PC-9 (cell line): Measurements from ENCODE around the gene SCNN1G. TPM values are rescaled to one million over a fixed set of nuclear protein-coding genes. Genes with fewer than 3 reads are reported as not detected.

ENCODE experiments used
- BruUV-seq: library from RNA; stranded (reverse); fragments of 400-500 nt; replicated peaks from 2 replicates; lab custom pipeline; 2021; lab: Mats Ljungman, UMichigan
- CTCF ChIA-PET: fragments of 300-600 bp; sonication (Branson Sonifier 250); formaldehyde crosslinking; loops from one replicate; lab custom pipeline; 2022; ENCODE audit warnings: antibody characterized with exemption; lab: Charles Lee
- POLR2A ChIA-PET: fragments of 300-600 bp; sonication (Branson Sonifier 250); formaldehyde crosslinking; loops from one replicate; lab custom pipeline; 2022; ENCODE audit warnings: antibody characterized with exemption; ENCODE audit not compliant: unreplicated experiment; lab: Charles Lee
- DNase-seq, 2 experiments: peaks; one replicate each; pipeline versions ENCODE4 v3.0.0 to v3.0.0-alpha.2; 2015 to 2022; ENCODE audit warnings: mixed read lengths in 1 of 2
- H2AFZ ChIP-seq: fragments of 200-600 bp; sonication (generic); 2 replicates; pipeline ENCODE4 v1.8.1; 2017; ENCODE audit warnings: antibody characterized with exemption
- H3F3A ChIP-seq: fragments of 200-600 bp; sonication (generic); 2 replicates; pipeline ENCODE4 v1.8.1; 2017; ENCODE audit warnings: antibody characterized with exemption, mild to moderate bottlenecking, low read depth; ENCODE audit not compliant: insufficient read depth
- H3K27ac ChIP-seq: fragments of 200-600 bp; sonication (generic); 2 replicates; pipeline ENCODE4 v1.6.1; 2016; ENCODE audit warnings: mixed run types
- H3K27me3 ChIP-seq: fragments of 200-600 bp; sonication (generic); 2 replicates; pipeline ENCODE4 v1.6.1; 2016; ENCODE audit warnings: low read depth, mixed run types; ENCODE audit not compliant: insufficient read depth
- H3K36me3 ChIP-seq: fragments of 200-600 bp; sonication (generic); 2 replicates; pipeline ENCODE4 v1.6.1; 2016; ENCODE audit warnings: low read depth, mixed run types
- H3K4me1 ChIP-seq: fragments of 200-600 bp; sonication (generic); replicated peaks from 2 replicates; pipeline ENCODE4 v1.6.1; 2016; ENCODE audit warnings: mixed run types; ENCODE audit not compliant: insufficient read depth
- H3K4me2 ChIP-seq: fragments of 200-600 bp; sonication (generic); 2 replicates; pipeline ENCODE4 v1.6.1; 2017; ENCODE audit warnings: mixed run types
- H3K4me3 ChIP-seq: fragments of 200-600 bp; sonication (generic); 2 replicates; pipeline ENCODE4 v1.6.1; 2016; ENCODE audit warnings: mixed run types
- H3K79me2 ChIP-seq: fragments of 200-600 bp; sonication (generic); 2 replicates; pipeline ENCODE4 v1.6.1; 2017; ENCODE audit warnings: low read depth, mixed run types
- H3K9me2 ChIP-seq: fragments of 200-600 bp; sonication (generic); 2 replicates; pipeline ENCODE4 v1.8.1; 2017; ENCODE audit warnings: mild to moderate bottlenecking; ENCODE audit not compliant: insufficient read depth
- H3K9me3 ChIP-seq: fragments of 200-600 bp; sonication (generic); 2 replicates; pipeline ENCODE4 v1.8.1; 2016; ENCODE audit warnings: low read depth; ENCODE audit not compliant: insufficient read depth
- H4K20me1 ChIP-seq: fragments of 200-600 bp; sonication (generic); 2 replicates; pipeline ENCODE4 v1.8.1; 2017; ENCODE audit not compliant: insufficient read depth
- CTCF ChIP-seq: fragments of 200-600 bp; sonication (generic); conservative IDR thresholded peaks from 2 replicates; pipeline ENCODE4 v1.6.1; 2017; ENCODE audit warnings: mixed run types, antibody characterized with exemption, mild to moderate bottlenecking, moderate library complexity
- EZH2 ChIP-seq: fragments of 200-600 bp; sonication (generic); IDR thresholded peaks from 2 replicates; pipeline ENCODE4 v1.8.0; 2017; ENCODE audit warnings: antibody characterized with exemption, low read depth
- intact Hi-C: fragments of 100-400 bp; cut with micrococcal nuclease; formaldehyde crosslinking; loops from one replicate; pipeline ENCODE4 v1.10.0; 2022; ENCODE audit not compliant: unreplicated experiment
- total RNA-seq: library from RNA; stranded (reverse); gene quantifications from 2 replicates; pipeline ENCODE4 v1.2.3, GENCODE V29; 2021

Gene SCNN1G
- total RNA-seq, 1 experiment from 2014 or later: not detected

GRCh38 chr16:23185656-23186055 lies 3.1 kb downstream of the SCNN1G start:
- ChIA-PET CTCF (interaction anchor here (0.6 kb wide), 1 partner anchor 250 kb away, joined by 4 read pairs; no protein-coding TSS in a partner anchor), POLR2A (no interaction called here)
- no peak for TF ChIP-seq EZH2
- Histone ChIP-seq H3K36me3 (no peaks in the 10 kb centered on the region), H2AFZ (no peak overlapping the region), H3K79me2 (peaks cover 24% of the 10 kb centered on the region), H4K20me1 (no peaks in the 10 kb centered on the region), H3K4me1 (peaks cover 44% of the 10 kb centered on the region), H3K9me3 (no peaks in the 10 kb centered on the region), H3K9me2 (no peaks in the 10 kb centered on the region), H3K4me3 (no peak overlapping the region), H3K4me2 (no peak overlapping the region), H3K27ac (no peak overlapping the region), H3K27me3 (no peaks in the 10 kb centered on the region), H3F3A (no peaks in the 10 kb centered on the region; the same call in 1 of the 2 replicates)
- BruUV-seq: no TSS peak
- intact Hi-C loops: no loop called here
- DNase-seq: no peak

- Histone ChIP-seq H3K36me3 (no peaks in the 10 kb centered on the region), H4K20me1 (no peaks in the 10 kb centered on the region), H3K27me3 (no peaks in the 10 kb centered on the region), H3K9me2 (no peaks in the 10 kb centered on the region), H3K4me1 (peaks cover 44% of the 10 kb centered on the region), H3K4me2 (no peak overlapping the region), H3K4me3 (no peak overlapping the region), H3K79me2 (peaks cover 24% of the 10 kb centered on the region), H3K9me3 (no peaks in the 10 kb centered on the region), H2AFZ (no peak overlapping the region), H3K27ac (no peak overlapping the region), H3F3A (no peaks in the 10 kb centered on the region; the same call in 1 of the 2 replicates)
- CTCF ChIA-PET: no interaction called here
- DNase-seq: no peak
- intact Hi-C loops: no loop called here
- BruUV-seq: no TSS peak
- POLR2A ChIA-PET: no interaction called here
- no peak for TF ChIP-seq CTCF
- no peak for TF ChIP-seq EZH2
Measured at GRCh38 chr16:23186171-23186570, 3.6 kb downstream of the SCNN1G start.

- intact Hi-C loops: no loop called here
Measured at GRCh38 chr16:23187341-23187740, 4.8 kb downstream of the SCNN1G start.

More at GRCh38 chr16:23187341-23187740, 4.8 kb downstream of the SCNN1G start:
- H3K9me2 ChIP-seq: no peaks in the 10 kb centered on the region
- ChIA-PET POLR2A (no interaction called here), CTCF (interaction anchor here (0.6 kb wide), 1 partner anchor 64 kb away, joined by 3 read pairs; no protein-coding TSS in a partner anchor)
- H3K36me3 ChIP-seq: no peaks in the 10 kb centered on the region
- H3K27me3 ChIP-seq: no peaks in the 10 kb centered on the region
- H3K4me3 ChIP-seq: no peak overlapping the region
- peaks cover 40% of the 10 kb centered on the region for H3K4me1 ChIP-seq
- no peak overlapping the region for H2AFZ ChIP-seq
- peaks cover 24% of the 10 kb centered on the region for H3K79me2 ChIP-seq
- TF ChIP-seq EZH2: no peak
- TF ChIP-seq CTCF: no peak
- no peaks in the 10 kb centered on the region; the same call in 1 of the 2 replicates for H3F3A ChIP-seq
- no peaks in the 10 kb centered on the region for H3K9me3 ChIP-seq
- no peaks in the 10 kb centered on the region for H4K20me1 ChIP-seq
- no peak overlapping the region for H3K27ac ChIP-seq
- DNase-seq: no peak
- BruUV-seq: no TSS peak
- H3K4me2 ChIP-seq: no peak overlapping the region
